Kidney (tissue), 14 donors: ENCODE data around the gene AK9. TPM values are rescaled to one million over a fixed set of nuclear protein-coding genes. Genes with fewer than 3 reads are reported as not detected.
"Not testable (repeated sequence)": the region's sequence is repeated elsewhere in the genome, so short reads cannot be mapped to it uniquely, and the experiment has no call there.

Experiments used
- DNase-seq, 5 donors: peaks; one replicate each; pipeline ENCODE4 v3.0.0-alpha.2; 2013 to 2020
- FAIRE-seq: peaks from 2 replicates; lab custom pipeline; 2012; peaks lifted over from hg19 to GRCh38; lab: Jason Lieb, UNC
- H3K27ac ChIP-seq, 2 donors: one replicate each; pipeline ENCODE4 v1.7.0; 2013; ENCODE audit warnings: low read depth in 2 of 2, low read length in 2 of 2, inconsistent platforms in 1 of 2
- H3K27me3 ChIP-seq: one replicate; pipeline ENCODE4 v1.7.1; 2013; ENCODE audit warnings: low read length, inconsistent platforms; ENCODE audit not compliant: control insufficient read depth, insufficient read depth
- H3K36me3 ChIP-seq, 3 donors: one replicate each; pipeline versions ENCODE4 v1.7.0 to v1.7.1; 2013; ENCODE audit warnings: low read length in 3 of 3, control low read depth in 1 of 3, inconsistent platforms in 1 of 3; ENCODE audit not compliant: insufficient read depth in 3 of 3, control insufficient read depth in 2 of 3
- H3K4me1 ChIP-seq, 3 donors: one replicate each; pipeline versions ENCODE4 v1.7.0 to v1.7.1; 2013; ENCODE audit warnings: low read length in 3 of 3, inconsistent platforms in 1 of 3, low read depth in 1 of 3; ENCODE audit not compliant: control insufficient read depth in 2 of 3, insufficient read depth in 2 of 3
- H3K4me3 ChIP-seq, 3 donors: one replicate each; pipeline versions ENCODE4 v1.7.0 to v1.8.1; 2013; ENCODE audit warnings: low read length in 3 of 3, control low read depth in 1 of 3, inconsistent platforms in 1 of 3
- H3K9ac ChIP-seq, 3 donors: one replicate each; pipeline versions ENCODE4 v1.7.0 to v1.7.1; 2013; ENCODE audit warnings: low read length in 3 of 3, control low read depth in 1 of 3, inconsistent platforms in 1 of 3
- H3K9me3 ChIP-seq, 3 donors: one replicate each; pipeline versions ENCODE4 v1.7.0 to v1.7.1; 2013; ENCODE audit warnings: low read length in 3 of 3, control low read depth in 1 of 3, inconsistent platforms in 1 of 3; ENCODE audit not compliant: control insufficient read depth in 2 of 3, insufficient read depth in 1 of 3
- CTCF ChIP-seq: IDR thresholded peaks from 3 replicates; pipeline ENCODE4 v1.5.1; 2012; ENCODE audit warnings: mild to moderate bottlenecking, moderate library complexity, borderline replicate concordance; ENCODE audit not compliant: insufficient read depth; ENCODE audit errors: extremely low read depth
- intact Hi-C: fragments of 100-400 bp; cut with DNase I; formaldehyde crosslinking; loops from one replicate; pipeline ENCODE4 v1.11.1; 2022
- polyA plus RNA-seq: library from polyadenylated mRNA; stranded (reverse); fragments of 350-450 nt; fragmentation: Illumina TruSeq; extraction: RNeasy Lipid Tissue Mini Kit (QIAGEN cat#74804); gene quantifications from one replicate; pipeline ENCODE4 v1.2.3, GENCODE V29; 2014; ENCODE audit warnings: low read depth, low replicate concordance; ENCODE audit not compliant: insufficient read depth
- total RNA-seq: library from RNA; stranded (reverse); fragmentation: NEBNext Ultra II Directional; extraction: Animal tissue kit (Norgen Biotek cat#: 25700); gene quantifications from one replicate; pipeline ENCODE4 v1.2.1, GENCODE V29; 2021
- donor health status: control.
- donor health status: control.
- donor health status: control.
- donor health status: control.
- donor health status: control.
- donor health status: DM: yes; HTN: yes; CAD: no.
- donor health status: Normal renal cell carcinoma (clear cell type).

The AK9 gene
- total and polyA plus RNA-seq, 2 donors from 2014 or later: 4.6 to 10.9 TPM

- Histone ChIP-seq H3K27me3 (no peaks in the 10 kb centered on the region), H3K4me1 (peaks cover 0 to 17% (median 12%) of the 10 kb centered on the region in 3 donors), H3K9ac (no peak overlapping the region), H3K4me3 (no peak overlapping the region), H3K27ac (peak overlapping the region in 1 of 2 donors; percentile 5), H3K9me3 (no peaks in the 10 kb centered on the region), H3K36me3 (peaks cover 8 to 15% (median 11%) of the 10 kb centered on the region in 3 donors)
- intact Hi-C loops: no loop called here
- TF ChIP-seq CTCF: no peak
- DNase-seq: no peak
- FAIRE-seq: no peak
Observed at GRCh38 chr6:109461733-109462526, 229.1 kb downstream of the AK9 start.

GRCh38 chr6:109461205-109461604 lies 229.8 kb downstream of the AK9 start:
- peaks cover 7 to 11% (median 10%) of the 10 kb centered on the region in 3 donors for H3K36me3 ChIP-seq
- intact Hi-C loops, H3K9me3 ChIP-seq, H3K9ac ChIP-seq, H3K27me3 ChIP-seq, H3K27ac ChIP-seq, DNase-seq, FAIRE-seq, H3K4me3 ChIP-seq: not testable (repeated sequence)
- peaks cover 0 to 19% (median 15%) of the 10 kb centered on the region in 3 donors for H3K4me1 ChIP-seq

GRCh38 chr6:109460161-109460829 lies 230.7 kb downstream of the AK9 start:
- Histone ChIP-seq H3K4me3 (no peak overlapping the region), H3K9me3 (no peaks in the 10 kb centered on the region), H3K36me3 (peaks cover 2 to 5% (median 2%) of the 10 kb centered on the region in 3 donors), H3K27ac (no peak overlapping the region), H3K27me3 (no peaks in the 10 kb centered on the region), H3K4me1 (peaks cover 0 to 14% (median 9%) of the 10 kb centered on the region in 3 donors), H3K9ac (no peak overlapping the region)
- FAIRE-seq (no peak), DNase-seq (peak in 1 of 5 donors; percentile 45)
- TF ChIP-seq CTCF: no peak
- intact Hi-C loops: no loop called here
